HepG2 (cell line): Measurements from ENCODE around the gene PATL2. TPM values are rescaled to one million over a fixed set of nuclear protein-coding genes. Genes with fewer than 3 reads are reported as not detected.

Experiments
- AHDC1 ChIP-seq: sonication (generic); formaldehyde crosslinking; IDR thresholded peaks from 2 replicates; pipeline ENCODE4 v1.5.1; 2020; ENCODE audit warnings: mild to moderate bottlenecking, missing genetic modification reagents, borderline replicate concordance
- CENPBD1 ChIP-seq: sonication (generic); formaldehyde crosslinking; IDR thresholded peaks from 2 replicates; pipeline ENCODE4 v1.8.0; 2022; ENCODE audit warnings: missing genetic modification reagents, low read depth, mild to moderate bottlenecking, borderline replicate concordance
- DNMT1 ChIP-seq: sonication (generic); formaldehyde crosslinking; IDR thresholded peaks from 2 replicates; pipeline ENCODE4 v1.5.1; 2020; ENCODE audit warnings: mild to moderate bottlenecking, missing genetic modification reagents
- DRAP1 ChIP-seq: IDR thresholded peaks from 2 replicates; pipeline ENCODE4 v1.6.1; 2016; ENCODE audit warnings: missing genetic modification reagents, missing compliant biosample characterization
- HHEX ChIP-seq: IDR thresholded peaks from 2 replicates; pipeline ENCODE4 v1.6.1; 2016; ENCODE audit warnings: control low read depth
- KDM5A ChIP-seq: fragments of 200-600 bp; sonication (generic); IDR thresholded peaks from 2 replicates; pipeline ENCODE4 v1.7.0; 2018; ENCODE audit warnings: antibody characterized with exemption, mild to moderate bottlenecking, low read length, borderline replicate concordance
- ONECUT2 ChIP-seq: sonication (generic); formaldehyde crosslinking; IDR thresholded peaks from 2 replicates; pipeline ENCODE4 v1.4.0; 2020; ENCODE audit warnings: missing genetic modification reagents
- RBFOX2 ChIP-seq: fragments of 200-400 bp; formaldehyde crosslinking; IDR thresholded peaks from 2 replicates; pipeline ENCODE4 v1.6.1; 2017; ENCODE audit warnings: low read depth, mild to moderate bottlenecking, low read length
- SNAPC2 ChIP-seq: sonication (generic); formaldehyde crosslinking; IDR thresholded peaks from 2 replicates; pipeline ENCODE4 v1.8.1; 2022; ENCODE audit warnings: mild to moderate bottlenecking, missing genetic modification reagents
- SRSF1 ChIP-seq: fragments of 200-400 bp; formaldehyde crosslinking; optimal IDR thresholded peaks from 2 replicates; pipeline ENCODE3; 2017; ENCODE audit warnings: mild to moderate bottlenecking, low read depth, low read length, moderate library complexity
- ZBTB39 ChIP-seq: sonication (generic); formaldehyde crosslinking; IDR thresholded peaks from 2 replicates; pipeline ENCODE4 v1.5.0; 2020; ENCODE audit warnings: missing genetic modification reagents
- ZFP37 ChIP-seq: sonication (generic); formaldehyde crosslinking; IDR thresholded peaks from 2 replicates; pipeline ENCODE4 v1.4.0; 2020; ENCODE audit warnings: missing genetic modification reagents, borderline replicate concordance
- ZMAT3 ChIP-seq: sonication (generic); formaldehyde crosslinking; conservative IDR thresholded peaks from 2 replicates; pipeline ENCODE4 v1.7.0; 2021; ENCODE audit warnings: missing genetic modification reagents
- ZNF512 ChIP-seq: sonication (generic); formaldehyde crosslinking; IDR thresholded peaks from 2 replicates; pipeline ENCODE4 v1.4.0; 2020; ENCODE audit warnings: mild to moderate bottlenecking, missing genetic modification reagents
- ZNF660 ChIP-seq: sonication (generic); formaldehyde crosslinking; IDR thresholded peaks from 2 replicates; pipeline ENCODE4 v1.5.1; 2020; ENCODE audit warnings: mild to moderate bottlenecking, low read depth, missing genetic modification reagents, borderline replicate concordance
- ZNF737 ChIP-seq: sonication (generic); formaldehyde crosslinking; IDR thresholded peaks from 2 replicates; pipeline ENCODE4 v1.5.0; 2020; ENCODE audit warnings: missing genetic modification reagents, mild to moderate bottlenecking, borderline replicate concordance
- ZSCAN12 ChIP-seq: sonication (generic); formaldehyde crosslinking; IDR thresholded peaks from 2 replicates; pipeline ENCODE4 v1.9.0; 2021; ENCODE audit warnings: mild to moderate bottlenecking, missing genetic modification reagents
- polyA plus RNA-seq, 8 experiments: library from polyadenylated mRNA; depleted of rRNA in 3 of 8; stranded (reverse) in 7 of 8; unstranded in 1 of 8; fragments of >200 nt; fragmentation: Illumina TruSeq in 4 of 8; extraction: Trizol in 4 of 8; gene quantifications; 2 replicates each; pipeline versions ENCODE4 v1.2.1 to v1.2.3, GENCODE V29; 2011 to 2016; ENCODE audit warnings: low read depth in 4 of 8, missing spikeins in 1 of 8, mixed read lengths in 1 of 8; ENCODE audit not compliant: insufficient read depth in 1 of 8
- total RNA-seq, 5 experiments: library from RNA; depleted of rRNA; stranded (reverse); fragments of >200 nt; fragmentation: Illumina TruSeq; extraction: Trizol; gene quantifications; 2 replicates each; pipeline ENCODE4 v1.2.3, GENCODE V29; 2016; ENCODE audit warnings: low read depth in 1 of 5

The PATL2 gene
- total and polyA plus RNA-seq, 2 of the 13 experiments (the other 11 are each of a cell fraction or from before 2014, with no cell fraction given): 0.15 to 0.53 TPM

- peak; percentile 81 for TF ChIP-seq DRAP1 (CRISPR knock-in tag)
- peak; percentile 77; the same call in 1 of the 2 replicates for TF ChIP-seq DNMT1 (CRISPR knock-in tag)
- TF ChIP-seq HHEX: no peak
- no peak for TF ChIP-seq AHDC1 (CRISPR knock-in tag)
- TF ChIP-seq RBFOX2: peak; percentile 99
- TF ChIP-seq KDM5A: peak; percentile 66; the same call in 1 of the 2 replicates
- TF ChIP-seq ONECUT2: peak; percentile 13; the same call in 1 of the 2 replicates
- no peak for TF ChIP-seq SNAPC2 (CRISPR knock-in tag)
- peak; percentile 90; the same call in 1 of the 2 replicates for TF ChIP-seq ZFP37 (CRISPR knock-in tag)
- TF ChIP-seq ZMAT3: peak; percentile 72
- no peak; the same call in 1 of the 2 replicates for TF ChIP-seq ZNF737
- TF ChIP-seq ZNF512 (CRISPR knock-in tag): no peak
- TF ChIP-seq SRSF1: peak; percentile 95
- TF ChIP-seq CENPBD1 (CRISPR knock-in tag): peak; percentile 63; the same call in 1 of the 2 replicates
- TF ChIP-seq ZNF660 (CRISPR knock-in tag): no peak
- peak; percentile 56; the same call in 1 of the 2 replicates for TF ChIP-seq ZSCAN12 (CRISPR knock-in tag)
- peak; percentile 57; the same call in 1 of the 2 replicates for TF ChIP-seq ZBTB39
Observed at GRCh38 chr15:44663410-44664308, 47.5 kb downstream of the PATL2 start, which contains the start of gene SPG11 (continued).
